GM19193 (cell line): Measurements from ENCODE around the gene CCDC170.

Source experiments
- POLR2A ChIP-seq: IDR thresholded peaks from 4 replicates; pipeline ENCODE4 v1.6.1; 2011; ENCODE audit not compliant: insufficient read depth, insufficient read length; ENCODE audit errors: extremely low read depth

The CCDC170 gene

GRCh38 chr6:151561238-151561637, 67.4 kb downstream of the CCDC170 start:
- no peak for TF ChIP-seq POLR2A

- TF ChIP-seq POLR2A = no peak
These were observed 70.8 kb downstream of the CCDC170 start for GRCh38 chr6:151564654-151565053.

- no peak for TF ChIP-seq POLR2A
These were observed 72.1 kb downstream of the CCDC170 start for GRCh38 chr6:151565940-151566339.

GRCh38 chr6:151566557-151566956, 72.7 kb downstream of the CCDC170 start:
- no peak for TF ChIP-seq POLR2A

GRCh38 chr6:151576633-151577032, 82.8 kb downstream of the CCDC170 start:
- TF ChIP-seq POLR2A = no peak

- no peak for TF ChIP-seq POLR2A
These were observed 83.4 kb downstream of the CCDC170 start for GRCh38 chr6:151577257-151577656.

- no peak for TF ChIP-seq POLR2A
These were observed 91.9 kb downstream of the CCDC170 start for GRCh38 chr6:151585741-151586140.

GRCh38 chr6:151589667-151590066, 95.8 kb downstream of the CCDC170 start:
- TF ChIP-seq POLR2A = no peak

- TF ChIP-seq POLR2A = no peak
These were observed 96.9 kb downstream of the CCDC170 start for GRCh38 chr6:151590742-151591141.

- no peak for TF ChIP-seq POLR2A
These were observed 98.8 kb downstream of the CCDC170 start for GRCh38 chr6:151592449-151593159.

GRCh38 chr6:151609146-151609902, 115.5 kb downstream of the CCDC170 start:
- TF ChIP-seq POLR2A = no peak

- TF ChIP-seq POLR2A = no peak
These were observed 116.5 kb downstream of the CCDC170 start for GRCh38 chr6:151610326-151610725.

- no peak for TF ChIP-seq POLR2A
These were observed 120.8 kb downstream of the CCDC170 start for GRCh38 chr6:151614630-151615029.

- TF ChIP-seq POLR2A = no peak
These were observed 122.3 kb downstream of the CCDC170 start for GRCh38 chr6:151616091-151616513.

- no peak for TF ChIP-seq POLR2A
These were observed 122.8 kb downstream of the CCDC170 start for GRCh38 chr6:151616600-151616999.

GRCh38 chr6:151617539-151617938, 123.7 kb downstream of the CCDC170 start:
- TF ChIP-seq POLR2A = no peak
